ENCODE measurements around the gene FBXL7. TPM values are rescaled to one million over a fixed set of nuclear protein-coding genes. Genes with fewer than 3 reads are reported as not detected.

Gene FBXL7
- total RNA-seq, 1 donor from 2014 or later: 21.3 TPM

GRCh38 chr5:15690611-15691010, 190.6 kb downstream of the FBXL7 start:
- peaks cover 18% of the 10 kb centered on the region for H3K4me1 Mint-ChIP-seq (ENCODE audit: unreplicated experiment)
- peaks cover 5% of the 10 kb centered on the region for H3K36me3 Mint-ChIP-seq
- no peak for DNase-seq (ENCODE audit: extremely low spot score, unreplicated experiment)
- no peak overlapping the region for H3K27ac Mint-ChIP-seq
- peaks cover 3% of the 10 kb centered on the region for H3K27me3 Mint-ChIP-seq
- no peak overlapping the region for H3K4me3 Mint-ChIP-seq
- H3K9me3 Mint-ChIP-seq: no peaks in the 10 kb centered on the region
- no peak for TF ChIP-seq CTCF (conservative IDR thresholded peaks at IDR 0.05)

GRCh38 chr5:15691521-15691920, 191.5 kb downstream of the FBXL7 start:
- no peak overlapping the region for H3K4me3 Mint-ChIP-seq
- H3K27ac Mint-ChIP-seq: no peak overlapping the region
- H3K4me1 Mint-ChIP-seq (ENCODE audit: unreplicated experiment): peaks cover 18% of the 10 kb centered on the region
- no peak for DNase-seq (ENCODE audit: extremely low spot score, unreplicated experiment)
- H3K27me3 Mint-ChIP-seq: peaks cover 3% of the 10 kb centered on the region
- TF ChIP-seq CTCF (conservative IDR thresholded peaks at IDR 0.05): no peak
- no peaks in the 10 kb centered on the region for H3K9me3 Mint-ChIP-seq
- H3K36me3 Mint-ChIP-seq: peaks cover 5% of the 10 kb centered on the region

GRCh38 chr5:15692706-15693381, 192.9 kb downstream of the FBXL7 start:
- no peaks in the 10 kb centered on the region for H3K9me3 Mint-ChIP-seq
- DNase-seq (ENCODE audit: extremely low spot score, unreplicated experiment): no peak
- no peak for TF ChIP-seq CTCF (conservative IDR thresholded peaks at IDR 0.05)
- H3K27me3 Mint-ChIP-seq: peaks cover 3% of the 10 kb centered on the region
- H3K4me3 Mint-ChIP-seq: no peak overlapping the region
- H3K4me1 Mint-ChIP-seq (ENCODE audit: unreplicated experiment): peaks cover 18% of the 10 kb centered on the region
- H3K36me3 Mint-ChIP-seq: peaks cover 5% of the 10 kb centered on the region
- no peak overlapping the region for H3K27ac Mint-ChIP-seq

GRCh38 chr5:15693382-15693728, 193.4 kb downstream of the FBXL7 start:
- Mint-ChIP-seq H3K36me3 (peaks cover 5% of the 10 kb centered on the region), H3K27me3 (peaks cover 3% of the 10 kb centered on the region), H3K4me1 (ENCODE audit: unreplicated experiment) (peaks cover 18% of the 10 kb centered on the region), H3K4me3 (no peak overlapping the region), H3K27ac (no peak overlapping the region), H3K9me3 (no peaks in the 10 kb centered on the region)
- no peak for TF ChIP-seq CTCF (conservative IDR thresholded peaks at IDR 0.05)
- no peak for DNase-seq (ENCODE audit: extremely low spot score, unreplicated experiment)

DNA sequence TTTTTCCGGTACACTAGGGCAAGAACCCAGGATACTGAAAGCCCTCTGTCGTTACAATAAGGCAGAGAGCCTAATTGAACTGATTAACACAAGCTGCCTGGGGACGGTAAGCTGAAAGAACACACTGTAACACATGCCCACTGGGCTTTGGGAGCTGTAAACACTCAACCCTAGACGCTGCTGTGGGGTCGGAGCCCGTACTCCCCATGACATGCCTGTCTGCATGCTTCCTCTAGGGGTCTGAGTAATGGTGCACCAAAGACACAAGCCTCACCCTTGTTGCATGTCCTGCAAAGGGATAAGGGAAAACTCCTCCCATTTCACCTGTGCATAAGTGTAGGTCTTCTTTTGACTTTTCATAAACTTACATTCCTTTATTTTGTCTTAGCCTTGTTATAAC, 194.0 kb downstream of the FBXL7 start:
- no peak for DNase-seq (ENCODE audit: extremely low spot score, unreplicated experiment)
- Mint-ChIP-seq H3K4me1 (ENCODE audit: unreplicated experiment) (peaks cover 18% of the 10 kb centered on the region), H3K27me3 (peaks cover 3% of the 10 kb centered on the region), H3K9me3 (no peaks in the 10 kb centered on the region), H3K36me3 (peaks cover 5% of the 10 kb centered on the region), H3K27ac (no peak overlapping the region), H3K4me3 (no peak overlapping the region)
- TF ChIP-seq CTCF (conservative IDR thresholded peaks at IDR 0.05): no peak
